ENCODE data around the gene AKT3.

DNA sequence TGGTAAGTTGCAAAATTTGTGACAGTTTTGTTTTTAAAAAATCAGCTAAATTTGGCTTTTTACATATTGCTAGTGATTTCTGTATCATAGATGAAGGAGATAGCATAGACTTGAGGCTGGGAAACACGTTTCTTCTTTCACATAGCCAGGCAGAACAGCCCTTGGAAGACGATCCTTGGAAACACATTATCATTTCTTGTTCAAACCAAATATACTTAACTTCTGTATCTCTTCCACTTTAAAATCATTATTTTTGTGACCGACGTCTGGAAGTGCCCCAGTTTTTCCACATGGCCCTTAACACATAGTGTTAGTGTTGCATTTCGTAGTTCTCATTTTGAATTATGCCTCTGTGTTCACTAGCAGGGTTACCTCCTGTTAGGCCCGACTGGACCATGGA, 400.7 kb downstream of the AKT3 start:
- TF ChIP-seq, protein P1, sequence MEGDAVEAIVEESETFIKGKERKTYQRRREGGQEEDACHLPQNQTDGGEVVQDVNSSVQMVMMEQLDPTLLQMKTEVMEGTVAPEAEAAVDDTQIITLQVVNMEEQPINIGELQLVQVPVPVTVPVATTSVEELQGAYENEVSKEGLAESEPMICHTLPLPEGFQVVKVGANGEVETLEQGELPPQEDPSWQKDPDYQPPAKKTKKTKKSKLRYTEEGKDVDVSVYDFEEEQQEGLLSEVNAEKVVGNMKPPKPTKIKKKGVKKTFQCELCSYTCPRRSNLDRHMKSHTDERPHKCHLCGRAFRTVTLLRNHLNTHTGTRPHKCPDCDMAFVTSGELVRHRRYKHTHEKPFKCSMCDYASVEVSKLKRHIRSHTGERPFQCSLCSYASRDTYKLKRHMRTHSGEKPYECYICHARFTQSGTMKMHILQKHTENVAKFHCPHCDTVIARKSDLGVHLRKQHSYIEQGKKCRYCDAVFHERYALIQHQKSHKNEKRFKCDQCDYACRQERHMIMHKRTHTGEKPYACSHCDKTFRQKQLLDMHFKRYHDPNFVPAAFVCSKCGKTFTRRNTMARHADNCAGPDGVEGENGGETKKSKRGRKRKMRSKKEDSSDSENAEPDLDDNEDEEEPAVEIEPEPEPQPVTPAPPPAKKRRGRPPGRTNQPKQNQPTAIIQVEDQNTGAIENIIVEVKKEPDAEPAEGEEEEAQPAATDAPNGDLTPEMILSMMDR (IDR thresholded peaks at IDR 0.05; ENCODE audit: low read length) = no peak
- TF ChIP-seq EZH2phosphoT487 (IDR thresholded peaks at IDR 0.05; ENCODE audit: low read length) (no peak), EZH2 (optimal IDR thresholded peaks at IDR 0.05; ENCODE audit: low read depth, low read length) (no peak)

All from MM.1S (cell line).